ENCODE data around the gene PRKAG2.

DNA sequence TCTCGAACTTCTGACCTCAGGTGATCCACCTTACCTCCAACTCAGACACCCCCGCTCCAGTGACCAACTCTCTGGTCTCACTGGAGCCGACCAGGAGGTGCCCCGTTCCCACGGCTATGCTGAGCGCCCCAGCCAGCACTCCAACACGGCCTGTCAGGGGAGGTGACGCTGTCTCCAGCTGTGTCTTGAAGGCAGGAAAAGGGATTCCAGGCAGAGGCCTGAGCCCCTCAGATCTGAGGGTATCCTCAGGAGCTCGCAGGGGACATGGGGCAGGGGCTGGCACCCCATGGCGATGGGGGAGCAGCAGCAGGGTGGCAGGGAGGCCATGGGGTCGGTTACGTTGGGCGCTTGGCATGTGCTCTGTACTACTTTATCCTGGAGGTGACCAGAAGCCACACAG, 262.9 kb downstream of the PRKAG2 start:
- TF ChIP-seq, protein P1, sequence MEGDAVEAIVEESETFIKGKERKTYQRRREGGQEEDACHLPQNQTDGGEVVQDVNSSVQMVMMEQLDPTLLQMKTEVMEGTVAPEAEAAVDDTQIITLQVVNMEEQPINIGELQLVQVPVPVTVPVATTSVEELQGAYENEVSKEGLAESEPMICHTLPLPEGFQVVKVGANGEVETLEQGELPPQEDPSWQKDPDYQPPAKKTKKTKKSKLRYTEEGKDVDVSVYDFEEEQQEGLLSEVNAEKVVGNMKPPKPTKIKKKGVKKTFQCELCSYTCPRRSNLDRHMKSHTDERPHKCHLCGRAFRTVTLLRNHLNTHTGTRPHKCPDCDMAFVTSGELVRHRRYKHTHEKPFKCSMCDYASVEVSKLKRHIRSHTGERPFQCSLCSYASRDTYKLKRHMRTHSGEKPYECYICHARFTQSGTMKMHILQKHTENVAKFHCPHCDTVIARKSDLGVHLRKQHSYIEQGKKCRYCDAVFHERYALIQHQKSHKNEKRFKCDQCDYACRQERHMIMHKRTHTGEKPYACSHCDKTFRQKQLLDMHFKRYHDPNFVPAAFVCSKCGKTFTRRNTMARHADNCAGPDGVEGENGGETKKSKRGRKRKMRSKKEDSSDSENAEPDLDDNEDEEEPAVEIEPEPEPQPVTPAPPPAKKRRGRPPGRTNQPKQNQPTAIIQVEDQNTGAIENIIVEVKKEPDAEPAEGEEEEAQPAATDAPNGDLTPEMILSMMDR (IDR thresholded peaks at IDR 0.05) = no peak
- no peak for TF ChIP-seq POLR2A (IDR thresholded peaks at IDR 0.05)

Measured in thyroid gland (tissue), 4 donors.